HG02623 (cell line): ENCODE measurements around the gene PRSS33.

Experiments used
- ATAC-seq: cut with Tn5 transposase; IDR thresholded peaks from one replicate; pipeline ENCODE4 v1.9.1; 2021; ENCODE audit warnings: moderate library complexity; ENCODE audit not compliant: unreplicated experiment

Gene PRSS33

DNA sequence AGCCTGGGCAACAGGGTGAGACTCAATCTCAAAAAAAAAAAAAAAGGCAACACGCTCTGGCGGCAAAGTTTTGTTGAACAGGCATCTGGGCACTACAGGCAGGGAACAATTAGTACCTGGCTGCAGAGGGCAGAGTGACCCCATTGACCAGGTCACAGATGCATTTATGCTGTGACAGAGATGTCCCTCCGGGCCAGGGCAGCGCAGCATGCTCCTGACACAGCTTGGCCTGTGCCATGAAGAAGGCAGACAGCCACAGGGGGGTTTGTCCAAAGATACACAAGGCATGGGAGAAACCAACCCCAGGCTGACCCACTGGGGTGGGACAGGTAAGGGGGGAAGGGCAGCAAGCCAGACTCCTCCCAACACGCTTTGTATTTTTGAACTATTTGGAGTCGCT, 42.6 kb downstream of the PRSS33 start:
- ATAC-seq, result no peak

DNA sequence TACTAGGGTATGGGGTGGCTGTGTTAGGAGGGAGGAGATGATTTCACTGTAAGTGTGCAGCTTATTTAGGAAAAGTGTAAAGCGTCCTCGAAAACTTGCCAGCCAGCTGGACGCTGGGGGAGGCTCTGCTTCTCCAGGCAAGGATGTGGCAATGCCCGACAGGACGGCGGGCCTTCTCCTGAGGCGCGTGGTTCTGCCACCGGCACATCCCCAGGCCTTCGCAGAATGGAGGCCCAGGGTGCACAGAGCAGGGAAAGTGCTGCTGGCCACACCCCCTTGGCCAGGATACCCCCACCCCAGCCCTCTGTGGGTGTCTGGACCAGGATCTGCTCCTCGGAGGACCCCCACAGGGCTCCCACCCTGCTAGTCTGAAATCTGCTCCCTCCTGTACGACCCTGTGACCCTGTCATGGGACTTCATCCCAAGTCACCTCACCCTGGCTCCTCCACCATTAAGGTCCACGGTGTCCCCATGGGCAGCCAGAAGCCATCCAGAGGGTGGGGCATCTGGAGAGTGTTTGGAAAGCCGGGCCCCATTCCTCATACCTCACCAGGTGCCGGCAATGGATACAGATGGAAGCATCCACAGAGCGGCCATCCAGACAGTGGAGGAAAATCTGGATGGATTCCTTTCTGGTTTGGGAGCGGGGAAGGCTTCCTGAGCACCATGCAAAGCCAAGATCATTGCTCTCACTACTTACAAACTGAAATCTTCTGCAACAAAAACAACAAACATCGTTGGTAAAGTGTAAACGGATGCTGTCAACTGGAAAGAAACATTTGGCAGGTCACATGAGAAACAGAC, 44.2 kb downstream of the PRSS33 start:
- ATAC-seq, result no peak

DNA sequence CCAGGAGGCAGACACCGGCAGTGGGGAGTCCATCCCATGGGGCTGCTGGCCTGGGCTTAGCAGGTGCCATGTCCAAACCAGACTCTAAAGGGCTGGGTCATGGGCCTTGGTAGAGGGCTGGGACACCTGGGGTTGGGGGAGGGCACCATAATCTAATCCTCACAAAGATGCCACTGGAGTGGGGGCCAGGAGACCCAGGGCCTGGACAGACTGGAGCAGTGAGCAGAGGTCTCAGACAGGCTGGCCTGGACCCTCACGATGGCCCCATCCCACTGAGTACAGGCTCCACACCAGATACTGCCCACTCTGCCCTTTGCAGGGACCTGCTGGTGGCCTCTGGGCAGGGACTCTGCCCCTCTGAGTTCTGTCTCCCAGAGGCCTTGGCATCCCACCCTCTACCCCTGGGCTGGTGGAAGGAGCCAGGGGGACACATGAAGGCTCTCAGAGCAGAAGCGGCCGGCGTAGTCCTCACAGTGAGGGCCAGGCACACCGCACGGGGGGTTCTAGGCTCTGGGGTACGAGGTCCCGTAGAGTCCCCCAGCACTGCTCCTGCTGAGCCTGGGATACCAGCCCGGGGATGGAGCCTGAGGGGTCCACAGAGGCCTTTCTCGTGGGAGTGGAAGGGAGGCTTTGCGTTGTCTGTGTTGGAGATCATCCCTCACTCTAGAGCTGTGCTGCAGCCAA, 44.9 kb downstream of the PRSS33 start:
- no peak for ATAC-seq

DNA sequence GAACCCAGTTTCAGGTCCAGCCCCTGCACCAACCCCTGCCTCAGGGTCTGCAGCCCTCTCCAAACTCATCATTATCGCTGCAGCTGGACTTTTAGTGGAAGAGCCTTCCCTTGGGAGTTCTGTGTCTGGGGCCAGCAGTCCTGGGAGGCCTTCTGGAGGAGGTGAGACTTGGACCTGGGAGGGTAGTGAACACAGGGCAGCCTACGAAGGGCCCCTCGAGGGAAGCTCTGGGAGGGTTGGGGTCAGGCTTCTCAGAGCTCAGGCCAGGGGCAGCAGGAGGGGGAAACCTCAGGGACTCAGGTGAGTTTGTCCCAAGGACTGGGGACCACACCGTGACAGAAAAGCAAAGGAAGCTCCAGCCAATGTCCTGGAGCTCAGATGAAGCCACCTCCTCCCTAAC, 46.2 kb downstream of the PRSS33 start:
- ATAC-seq, result no peak

DNA sequence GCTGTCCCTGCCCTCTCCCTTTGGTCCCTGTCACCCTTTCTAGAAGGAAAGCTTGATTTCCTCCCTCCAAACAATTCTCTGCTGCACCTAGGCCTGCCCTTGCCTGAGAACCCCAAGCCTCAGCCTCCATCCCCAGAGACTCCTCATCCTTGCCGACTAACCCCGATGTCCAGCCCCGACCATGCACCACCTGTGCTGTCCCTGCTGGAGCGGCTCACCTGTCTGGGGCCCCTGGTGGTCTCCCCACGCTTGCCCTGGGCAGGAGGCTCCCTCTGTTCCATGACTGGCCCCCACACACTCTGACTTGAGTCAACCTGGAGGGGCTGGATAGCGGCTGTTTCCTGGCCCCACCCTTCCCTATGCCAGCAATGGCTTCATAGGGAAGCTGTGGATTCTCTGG, 46.9 kb downstream of the PRSS33 start:
- no peak for ATAC-seq

DNA sequence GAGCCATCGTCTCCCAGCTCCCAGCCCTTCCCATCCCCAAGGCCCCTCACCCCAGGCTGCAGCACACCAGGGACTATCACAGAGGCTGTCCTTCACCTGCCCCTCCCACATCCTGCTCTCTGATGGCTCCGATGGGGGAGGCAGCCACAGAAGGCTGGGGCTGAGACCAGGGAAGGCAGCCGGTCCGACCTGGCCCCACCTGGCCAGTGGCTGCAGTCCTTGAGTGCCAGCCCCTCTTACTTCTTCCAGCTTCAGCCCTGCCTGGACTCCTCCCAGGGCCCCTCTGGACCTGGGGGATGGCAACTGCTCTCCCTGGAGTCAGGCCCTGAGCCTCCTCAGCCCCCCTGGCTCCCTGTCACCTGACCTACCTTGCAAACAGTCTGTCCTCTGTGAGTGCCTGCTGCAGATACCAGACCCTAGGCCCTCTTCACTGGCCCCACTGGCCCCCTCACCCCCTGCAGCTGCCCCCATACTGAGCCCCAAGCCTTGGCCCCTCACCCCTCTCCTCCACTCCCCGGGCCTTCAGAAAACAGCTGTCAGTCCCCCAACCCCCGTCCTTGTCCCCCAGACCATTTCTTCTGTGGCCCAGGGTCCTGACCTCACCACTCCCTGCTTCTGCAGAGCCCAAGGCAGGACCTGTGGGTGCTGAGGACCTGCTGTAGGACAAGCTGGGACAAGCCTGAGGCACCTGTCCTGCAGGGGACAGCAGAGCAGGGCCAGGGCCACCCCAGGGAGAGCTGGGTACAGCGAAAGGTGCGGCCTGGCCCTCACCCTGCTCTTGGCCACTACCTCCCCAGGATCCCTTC, 47.5 kb downstream of the PRSS33 start:
- ATAC-seq, result no peak

DNA sequence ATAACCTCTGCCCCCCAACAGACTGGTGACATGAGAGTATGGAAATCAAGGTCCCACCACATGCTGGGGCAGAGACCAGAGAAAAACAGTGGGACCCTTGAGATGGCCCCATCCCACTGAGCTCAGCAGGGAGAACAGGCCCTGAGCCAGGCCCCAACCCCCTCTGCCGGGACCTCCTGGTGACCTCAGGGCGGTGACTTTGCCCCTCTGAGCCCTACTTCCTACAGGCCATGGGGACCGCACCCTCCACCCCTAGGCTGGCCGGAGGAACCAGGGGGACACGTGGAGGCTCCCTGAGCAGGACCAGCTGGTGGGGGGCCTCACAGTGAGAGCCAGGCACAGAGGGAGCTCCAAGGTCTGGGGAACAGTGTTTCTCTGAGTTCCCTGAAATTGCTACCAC, 48.7 kb downstream of the PRSS33 start:
- ATAC-seq, result no peak

DNA sequence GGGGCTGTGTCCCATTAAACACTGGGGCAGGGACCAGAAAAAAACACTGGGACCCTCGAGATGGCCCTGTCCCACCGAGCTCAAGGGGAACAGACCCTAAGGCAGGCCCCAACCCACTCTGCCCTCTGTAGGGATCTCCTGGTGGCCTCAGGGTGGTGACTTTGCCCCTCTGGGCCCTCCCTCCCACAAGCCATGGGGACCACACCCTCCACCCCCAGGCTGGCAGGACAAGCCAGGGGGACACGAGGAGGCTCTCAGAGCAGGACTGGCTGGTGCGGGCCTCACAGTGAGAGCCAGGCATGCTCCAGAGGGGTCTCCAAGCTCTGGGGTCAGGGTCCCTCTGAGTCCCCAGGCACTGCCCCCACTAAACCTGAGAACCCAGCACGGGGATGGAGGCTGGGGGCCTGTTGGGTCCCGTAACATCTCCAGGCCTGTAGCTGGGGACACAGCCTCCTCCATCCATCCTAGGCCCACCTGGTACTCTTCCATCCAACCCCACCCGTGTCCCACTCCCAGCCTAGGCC, 49.4 kb downstream of the PRSS33 start:
- ATAC-seq, result no peak

DNA sequence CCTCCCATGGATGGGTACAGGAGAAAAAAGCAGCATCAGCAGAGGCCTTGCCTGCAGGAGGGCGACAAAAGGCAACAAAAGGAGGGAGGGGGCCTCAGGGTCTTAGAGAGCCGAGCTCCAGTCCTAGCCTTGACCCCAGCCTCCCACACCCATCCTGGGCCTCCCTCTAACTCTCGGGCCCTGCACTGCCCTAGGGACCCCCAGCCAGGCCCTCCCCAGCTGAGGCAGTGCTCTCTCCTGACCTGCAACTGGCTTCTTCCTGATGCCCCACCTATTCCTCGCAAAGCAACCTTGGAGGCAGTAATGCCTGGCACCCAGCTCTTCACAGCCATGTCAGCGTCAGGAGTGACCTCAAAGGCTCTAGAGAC, 50.1 kb downstream of the PRSS33 start:
- ATAC-seq, result no peak

DNA sequence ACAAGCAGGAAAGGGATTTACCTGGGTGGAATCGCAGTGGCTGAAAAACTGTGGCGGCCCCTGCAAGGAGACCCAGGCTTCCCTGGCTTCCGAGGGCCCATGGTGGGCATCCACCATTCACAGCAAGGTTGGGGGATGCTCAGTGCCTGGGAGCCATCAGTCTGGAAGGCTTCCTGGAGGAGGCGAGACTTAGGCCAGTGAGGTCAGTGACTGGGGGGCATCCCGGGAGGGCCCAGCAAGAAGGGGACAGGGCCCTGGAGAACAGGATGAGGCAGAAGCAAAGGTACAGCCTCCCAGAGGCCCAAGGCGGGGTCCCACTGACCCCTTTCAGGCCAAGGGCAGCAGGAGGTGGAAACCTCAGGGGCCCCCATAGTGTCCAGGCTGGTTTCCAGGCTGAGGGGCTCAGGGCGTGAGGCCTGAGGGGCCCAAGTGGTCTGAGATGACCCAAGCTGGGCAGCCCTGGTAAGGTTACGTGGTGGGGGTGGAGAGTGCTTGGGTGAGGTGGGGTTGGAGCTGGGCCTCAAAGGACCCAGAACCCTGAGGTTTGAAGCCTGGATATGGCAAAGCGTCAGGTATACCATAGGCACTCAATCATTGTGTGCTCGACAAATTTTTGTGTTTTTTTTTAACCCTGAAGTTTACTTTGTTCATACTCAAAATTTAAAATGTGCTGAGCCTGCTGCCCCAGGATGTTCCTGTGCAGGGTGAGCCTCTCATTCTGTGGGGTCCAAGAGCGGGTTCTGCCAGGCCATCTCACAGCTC, 50.7 kb downstream of the PRSS33 start:
- ATAC-seq, result no peak

DNA sequence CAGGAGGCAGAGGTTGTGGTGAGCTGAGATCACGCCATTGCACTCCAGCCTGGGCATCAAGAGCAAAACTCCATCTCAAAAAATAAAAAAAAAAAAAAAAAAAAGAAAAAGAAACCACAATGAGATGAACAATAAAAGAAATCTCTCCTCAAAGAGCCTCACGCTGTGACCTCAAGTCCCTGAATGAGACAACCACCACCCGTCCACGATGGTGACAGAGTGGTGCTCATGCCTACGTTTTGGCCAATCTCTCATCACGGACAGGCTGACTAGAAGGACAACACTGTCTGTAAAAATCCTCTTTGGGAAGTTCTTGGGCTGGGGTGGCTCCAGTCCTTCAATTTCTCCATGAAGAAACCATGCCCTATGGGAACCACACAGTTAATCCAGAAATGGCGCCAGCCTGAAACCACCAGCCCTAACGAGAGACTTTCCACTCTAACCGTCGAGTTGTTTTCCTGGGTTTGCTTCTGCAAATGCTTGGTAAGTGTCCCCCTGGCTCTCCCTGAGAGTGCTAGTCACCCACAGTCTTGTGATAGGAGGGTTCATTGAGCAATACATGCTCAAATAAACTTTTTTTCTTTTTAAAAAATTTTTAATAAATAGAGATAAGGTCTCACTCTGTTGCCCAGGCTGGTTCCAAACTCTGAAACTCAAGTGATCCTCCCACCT, 52.4 kb downstream of the PRSS33 start:
- no peak for ATAC-seq
